ENCODE results near the gene LARP4B.

GRCh38 chr10:966466-967235, 35.1 kb upstream of the LARP4B start:
- TF ChIP-seq CTCF (IDR thresholded peaks at IDR 0.05; ENCODE audit: low read depth, low read length) = no peak
- no peak for TF ChIP-seq EZH2phosphoT487 (IDR thresholded peaks at IDR 0.05; ENCODE audit: low read depth)
